HCT116 (cell line): ENCODE results near the gene ADIPOR1. TPM values are rescaled to one million over a fixed set of nuclear protein-coding genes. Genes with fewer than 3 reads are reported as not detected.

ENCODE experiments used
- ATAC-seq: fragments of 200-7000 bp; cut with Tn5 transposase; 2 replicates; pipeline ENCODE4 v1.9.1; 2020; ENCODE audit warnings: mild to moderate bottlenecking, moderate library complexity
- BruUV-seq: library from RNA; stranded (reverse); fragments of 400-500 nt; replicated peaks from 2 replicates; lab custom pipeline; 2021; lab: Mats Ljungman, UMichigan
- CTCF ChIA-PET: fragments of 300-600 bp; sonication (Branson Sonifier 250); formaldehyde crosslinking; loops from one replicate; lab custom pipeline; 2021; ENCODE audit warnings: antibody characterized with exemption; lab: Charles Lee
- POLR2A ChIA-PET: fragments of 300-600, 350-600 bp; sonication (Branson Sonifier 250); formaldehyde crosslinking; loops from one replicate; lab custom pipeline; 2021; ENCODE audit warnings: antibody characterized with exemption; lab: Charles Lee
- RAD21 ChIA-PET, 2 experiments: fragments of 300-600 bp; sonication (Branson Sonifier 250); formaldehyde crosslinking; loops; one replicate each; lab custom pipeline; 2023; ENCODE audit warnings: low total read pairs in 2 of 2; ENCODE audit not compliant: uncharacterized antibody in 2 of 2, unreplicated experiment in 2 of 2, low non-redundant PET in 1 of 2; lab: Charles Lee
- DNase-seq: peaks from one replicate; pipeline ENCODE4 v3.0.0-alpha.2; 2010; ENCODE audit warnings: low read depth, low spot score
- H2AFZ ChIP-seq: fragments of 200-600 bp; shearing (Covaris generic), sonication (generic); 2 replicates; pipeline ENCODE4 v1.6.1; 2017; ENCODE audit warnings: low read depth, mixed run types, mixed read lengths, antibody characterized with exemption, low read length; ENCODE audit not compliant: poor library complexity, severe bottlenecking
- H3K27ac ChIP-seq: 2 replicates; pipeline ENCODE4 v1.5.1; 2012; ENCODE audit warnings: low read depth, low read length
- H3K27me3 ChIP-seq: fragments of 200-600 bp; sonication (generic); 2 replicates; pipeline ENCODE4 v1.6.1; 2016; ENCODE audit warnings: mixed run types, low read length, mixed read lengths; ENCODE audit not compliant: insufficient read depth
- H3K36me3 ChIP-seq, 2 experiments: fragments of 200-500 bp in 1 of 2; fragments of 200-600 bp in 1 of 2; sonication (Bioruptor generic) in 1 of 2; sonication (generic) in 1 of 2; 2 replicates each; pipeline versions ENCODE4 v1.5.1 to v1.6.1; 2014 to 2016; ENCODE audit warnings: low read length in 2 of 2, inconsistent platforms in 1 of 2, mixed read lengths in 1 of 2, mixed run types in 1 of 2; ENCODE audit not compliant: insufficient read depth in 2 of 2, control insufficient read depth in 1 of 2
- H3K4me1 ChIP-seq, 2 experiments: fragments of 200-600 bp in 1 of 2; sonication (generic) in 1 of 2; 2 replicates each; pipeline versions ENCODE4 v1.5.1 to v1.6.1; 2012 to 2017; ENCODE audit warnings: low read length in 2 of 2, inconsistent platforms in 1 of 2, mild to moderate bottlenecking in 1 of 2, mixed read lengths in 1 of 2, mixed run types in 1 of 2, moderate library complexity in 1 of 2; ENCODE audit not compliant: insufficient read depth in 2 of 2, control insufficient read depth in 1 of 2
- H3K4me2 ChIP-seq: fragments of 200-600 bp; sonication (generic); 2 replicates; pipeline ENCODE4 v1.6.1; 2017; ENCODE audit warnings: mixed run types, low read length, mixed read lengths
- H3K4me3 ChIP-seq, 2 experiments: fragments of 200-600 bp in 1 of 2; sonication (generic) in 1 of 2; replicated peaks in 1 of 2; 2 replicates each; pipeline ENCODE4 v1.5.1; 2011 to 2016; ENCODE audit warnings: low read length in 2 of 2, control low read depth in 1 of 2, low read depth in 1 of 2, mild to moderate bottlenecking in 1 of 2, mixed read lengths in 1 of 2, mixed run types in 1 of 2
- H3K79me2 ChIP-seq: fragments of 200-600 bp; sonication (generic); 2 replicates; pipeline ENCODE4 v1.6.1; 2017; ENCODE audit warnings: mild to moderate bottlenecking, mixed run types, low read length, moderate library complexity, mixed read lengths; ENCODE audit not compliant: insufficient read depth
- H3K9ac ChIP-seq: fragments of 200-600 bp; sonication (generic); 2 replicates; pipeline ENCODE4 v1.6.1; 2016; ENCODE audit warnings: low read length, mixed read lengths
- H3K9me2 ChIP-seq: fragments of 200-600 bp; sonication (generic), shearing (Covaris generic); 2 replicates; pipeline ENCODE4 v1.6.1; 2017; ENCODE audit warnings: mixed run types, mild to moderate bottlenecking, moderate library complexity; ENCODE audit not compliant: insufficient read depth
- H3K9me3 ChIP-seq, 2 experiments: fragments of 200-500 bp in 1 of 2; fragments of 200-600 bp in 1 of 2; sonication (Bioruptor generic) in 1 of 2; sonication (generic) in 1 of 2; 2 replicates each; pipeline ENCODE4 v1.6.1; 2014 to 2017; ENCODE audit warnings: low read length in 2 of 2, mixed read lengths in 2 of 2, inconsistent platforms in 1 of 2, low read depth in 1 of 2, mild to moderate bottlenecking in 1 of 2, mixed run types in 1 of 2, moderate library complexity in 1 of 2; ENCODE audit not compliant: control insufficient read depth in 1 of 2, insufficient read depth in 1 of 2
- H4K20me1 ChIP-seq: fragments of 200-600 bp; sonication (generic), shearing (Covaris generic); 2 replicates; pipeline ENCODE4 v1.6.1; 2017; ENCODE audit warnings: mixed run types, mild to moderate bottlenecking, moderate library complexity; ENCODE audit not compliant: insufficient read depth
- EZH2 ChIP-seq: fragments of 200-600 bp; sonication (generic); IDR thresholded peaks from 2 replicates; pipeline ENCODE4 v1.6.1; 2017; ENCODE audit warnings: antibody characterized with exemption, mixed run types
- EZH2phosphoT487 ChIP-seq: fragments of 200-600 bp; IDR thresholded peaks from 2 replicates; pipeline ENCODE4 v1.6.1; 2018; ENCODE audit warnings: antibody characterized with exemption, borderline replicate concordance
- FOSL1 ChIP-seq: IDR thresholded peaks from 2 replicates; pipeline ENCODE4 v1.6.1; 2012; ENCODE audit warnings: low read depth
- POLR2A ChIP-seq: IDR thresholded peaks from 2 replicates; pipeline ENCODE4 v1.7.0; 2011; ENCODE audit warnings: borderline replicate concordance; ENCODE audit not compliant: insufficient read depth, insufficient read length; ENCODE audit errors: extremely low read depth
- POLR2AphosphoS5 ChIP-seq: IDR thresholded peaks from 2 replicates; pipeline ENCODE4 v1.6.1; 2011; ENCODE audit warnings: mild to moderate bottlenecking, low read depth, low read length, moderate library complexity
- RAD21 ChIP-seq: IDR thresholded peaks from 2 replicates; pipeline ENCODE4 v1.6.1; 2012; ENCODE audit warnings: low read depth, mild to moderate bottlenecking
- SRF ChIP-seq: IDR thresholded peaks from 2 replicates; pipeline ENCODE4 v1.6.1; 2012; ENCODE audit warnings: low read depth
- TCF7L2 ChIP-seq: IDR thresholded peaks from 2 replicates; pipeline ENCODE4 v1.7.0; 2011; ENCODE audit warnings: borderline replicate concordance, inconsistent platforms; ENCODE audit not compliant: insufficient read depth, insufficient read length; ENCODE audit errors: extremely low read depth
- intact Hi-C: fragments of 100-400 bp; cut with micrococcal nuclease; formaldehyde crosslinking; loops from 2 replicates; pipeline ENCODE4 v1.10.0; 2022
- total RNA-seq: library from RNA; stranded (reverse); gene quantifications from one replicate; pipeline ENCODE4 v1.2.1, GENCODE V29; 2021; ENCODE audit not compliant: unreplicated experiment
- TF ChIP-seq, protein P1 (sequence below): IDR thresholded peaks from 2 replicates; pipeline ENCODE4 v1.6.1; 2012
- TF ChIP-seq, protein P2 (sequence below): IDR thresholded peaks from 2 replicates; pipeline ENCODE4 v1.6.1; 2012
- TF ChIP-seq, protein P3 (sequence below), 3 experiments: fragments of 200-600 bp in 1 of 3; sonication (generic) in 1 of 3; IDR thresholded peaks in 2 of 3; conservative IDR thresholded peaks in 1 of 3; 2 replicates each; pipeline ENCODE4 v1.5.1; 2012 to 2017; ENCODE audit warnings: low read depth in 2 of 3, low read length in 2 of 3, antibody characterized with exemption in 1 of 3, borderline replicate concordance in 1 of 3, control low read depth in 1 of 3, mild to moderate bottlenecking in 1 of 3, mixed read lengths in 1 of 3, mixed run types in 1 of 3, moderate library complexity in 1 of 3; ENCODE audit not compliant: insufficient read depth in 1 of 3

Gene ADIPOR1
- total RNA-seq, 1 experiment from 2014 or later, result 89.8 TPM

DNA sequence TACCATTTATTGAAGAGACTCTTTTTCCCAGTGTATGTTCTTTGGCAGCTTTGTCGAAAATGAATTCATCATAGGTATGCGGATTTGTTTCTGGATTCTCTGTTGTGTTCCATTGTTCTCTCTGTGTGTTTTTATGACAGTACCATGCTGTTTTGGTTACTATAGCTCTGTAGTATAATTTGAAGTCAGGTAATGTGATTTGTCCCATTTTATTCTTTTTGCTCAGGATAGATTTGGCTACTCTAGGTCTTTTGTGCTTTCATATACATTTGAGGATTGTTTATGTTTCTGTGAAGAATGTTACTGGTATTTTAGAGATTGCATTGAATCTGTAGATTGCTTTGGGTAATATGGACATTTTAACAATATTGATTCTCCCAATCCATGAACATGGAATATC is 25.6 kb downstream of the ADIPOR1 start:
- intact Hi-C loops, result no loop called here
- Histone ChIP-seq H4K20me1 (no peaks in the 10 kb centered on the region), H2AFZ (no peak overlapping the region), H3K4me1 (peaks cover 0 to 7% of the 10 kb centered on the region in 2 experiments; a peak in 1 of 4 replicates), H3K79me2 (no peaks in the 10 kb centered on the region), H3K27ac (no peak overlapping the region)
- RAD21 ChIA-PET, result no interaction called here
- CTCF ChIA-PET, result no interaction called here
- DNase-seq, result no peak
- POLR2A ChIA-PET, result no interaction called here
- BruUV-seq, result no TSS peak
- TF ChIP-seq EZH2, result no peak
- TF ChIP-seq POLR2AphosphoS5, result no peak
- TF ChIP-seq FOSL1, result no peak
- TF ChIP-seq, protein P1, sequence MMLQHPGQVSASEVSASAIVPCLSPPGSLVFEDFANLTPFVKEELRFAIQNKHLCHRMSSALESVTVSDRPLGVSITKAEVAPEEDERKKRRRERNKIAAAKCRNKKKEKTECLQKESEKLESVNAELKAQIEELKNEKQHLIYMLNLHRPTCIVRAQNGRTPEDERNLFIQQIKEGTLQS, result no peak
- no peak for TF ChIP-seq POLR2A
- no peak for TF ChIP-seq RAD21
- TF ChIP-seq, protein P2, sequence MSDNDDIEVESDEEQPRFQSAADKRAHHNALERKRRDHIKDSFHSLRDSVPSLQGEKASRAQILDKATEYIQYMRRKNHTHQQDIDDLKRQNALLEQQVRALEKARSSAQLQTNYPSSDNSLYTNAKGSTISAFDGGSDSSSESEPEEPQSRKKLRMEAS, result no peak
- no peak for TF ChIP-seq EZH2phosphoT487
- TF ChIP-seq TCF7L2, result no peak
- TF ChIP-seq, protein P3, sequence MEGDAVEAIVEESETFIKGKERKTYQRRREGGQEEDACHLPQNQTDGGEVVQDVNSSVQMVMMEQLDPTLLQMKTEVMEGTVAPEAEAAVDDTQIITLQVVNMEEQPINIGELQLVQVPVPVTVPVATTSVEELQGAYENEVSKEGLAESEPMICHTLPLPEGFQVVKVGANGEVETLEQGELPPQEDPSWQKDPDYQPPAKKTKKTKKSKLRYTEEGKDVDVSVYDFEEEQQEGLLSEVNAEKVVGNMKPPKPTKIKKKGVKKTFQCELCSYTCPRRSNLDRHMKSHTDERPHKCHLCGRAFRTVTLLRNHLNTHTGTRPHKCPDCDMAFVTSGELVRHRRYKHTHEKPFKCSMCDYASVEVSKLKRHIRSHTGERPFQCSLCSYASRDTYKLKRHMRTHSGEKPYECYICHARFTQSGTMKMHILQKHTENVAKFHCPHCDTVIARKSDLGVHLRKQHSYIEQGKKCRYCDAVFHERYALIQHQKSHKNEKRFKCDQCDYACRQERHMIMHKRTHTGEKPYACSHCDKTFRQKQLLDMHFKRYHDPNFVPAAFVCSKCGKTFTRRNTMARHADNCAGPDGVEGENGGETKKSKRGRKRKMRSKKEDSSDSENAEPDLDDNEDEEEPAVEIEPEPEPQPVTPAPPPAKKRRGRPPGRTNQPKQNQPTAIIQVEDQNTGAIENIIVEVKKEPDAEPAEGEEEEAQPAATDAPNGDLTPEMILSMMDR (IDR thresholded peaks at IDR 0.05 in 2 of 3, conservative IDR thresholded peaks at IDR 0.05 in 1 of 3; ENCODE audit: borderline replicate concordance in 1 of 3, insufficient read depth in 1 of 3, low read depth in 2 of 3, low read length in 2 of 3), result no peak
- TF ChIP-seq SRF, result no peak
- TF ChIP-seq, all 23 proteins: peak for 0
- Histone ChIP-seq H3K36me3 (no peaks in the 10 kb centered on the region), H3K9ac (no peak overlapping the region), H3K4me2 (no peak overlapping the region), H3K27me3 (no peaks in the 10 kb centered on the region), H3K9me2 (no peaks in the 10 kb centered on the region), H3K4me3 (no peak overlapping the region), H3K9me3 (no peaks in the 10 kb centered on the region)
- no peak for ATAC-seq
